HEK293 (cell line): Measurements from ENCODE around the gene OR7D2.

Experiments used
- ZNF23 ChIP-seq: fragments of 450-650 bp; formaldehyde crosslinking; IDR thresholded peaks from 2 replicates; pipeline ENCODE4 v1.5.1; 2016; ENCODE audit warnings: missing biosample characterization, missing genetic modification characterization, borderline replicate concordance
- TF ChIP-seq, protein P1 (sequence below): fragments of 450-650 bp; formaldehyde crosslinking; IDR thresholded peaks from 2 replicates; pipeline ENCODE4 v1.5.1; 2016; ENCODE audit warnings: missing biosample characterization, missing genetic modification characterization

- TF ChIP-seq, protein P1, sequence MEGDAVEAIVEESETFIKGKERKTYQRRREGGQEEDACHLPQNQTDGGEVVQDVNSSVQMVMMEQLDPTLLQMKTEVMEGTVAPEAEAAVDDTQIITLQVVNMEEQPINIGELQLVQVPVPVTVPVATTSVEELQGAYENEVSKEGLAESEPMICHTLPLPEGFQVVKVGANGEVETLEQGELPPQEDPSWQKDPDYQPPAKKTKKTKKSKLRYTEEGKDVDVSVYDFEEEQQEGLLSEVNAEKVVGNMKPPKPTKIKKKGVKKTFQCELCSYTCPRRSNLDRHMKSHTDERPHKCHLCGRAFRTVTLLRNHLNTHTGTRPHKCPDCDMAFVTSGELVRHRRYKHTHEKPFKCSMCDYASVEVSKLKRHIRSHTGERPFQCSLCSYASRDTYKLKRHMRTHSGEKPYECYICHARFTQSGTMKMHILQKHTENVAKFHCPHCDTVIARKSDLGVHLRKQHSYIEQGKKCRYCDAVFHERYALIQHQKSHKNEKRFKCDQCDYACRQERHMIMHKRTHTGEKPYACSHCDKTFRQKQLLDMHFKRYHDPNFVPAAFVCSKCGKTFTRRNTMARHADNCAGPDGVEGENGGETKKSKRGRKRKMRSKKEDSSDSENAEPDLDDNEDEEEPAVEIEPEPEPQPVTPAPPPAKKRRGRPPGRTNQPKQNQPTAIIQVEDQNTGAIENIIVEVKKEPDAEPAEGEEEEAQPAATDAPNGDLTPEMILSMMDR = no peak
- no peak for TF ChIP-seq ZNF23 (tag by site-specific recombination)
Measured at GRCh38 chr19:9132422-9132821, 46.4 kb upstream of the OR7D2 start.
